ENCODE results near the gene PEX12.
"Not testable (repeated sequence)": the region's sequence is repeated elsewhere in the genome, so short reads cannot be mapped to it uniquely, and the experiment has no call there.

PEX12 gene

DNA sequence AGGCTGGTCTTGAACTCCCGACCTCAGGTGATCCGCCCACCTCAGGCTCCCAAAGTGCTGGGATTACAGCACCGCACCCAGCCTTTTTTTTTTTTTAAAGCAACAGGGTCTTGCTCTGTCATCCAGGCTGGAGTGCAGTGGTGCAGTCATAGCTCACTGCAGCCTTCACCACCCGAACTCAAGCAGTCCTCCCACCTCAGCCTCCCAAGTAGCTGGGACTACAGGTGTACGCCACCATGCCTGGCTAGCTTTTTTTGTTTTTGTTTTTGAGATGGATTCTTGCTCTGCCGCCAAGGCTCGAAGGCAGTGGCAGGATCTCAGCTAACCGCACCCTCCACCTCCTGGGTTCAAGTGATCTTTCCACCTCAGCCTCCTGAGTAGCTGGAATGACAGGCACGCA is 43.0 kb downstream of the PEX12 start:
- not testable (repeated sequence) for DNase-seq

DNA sequence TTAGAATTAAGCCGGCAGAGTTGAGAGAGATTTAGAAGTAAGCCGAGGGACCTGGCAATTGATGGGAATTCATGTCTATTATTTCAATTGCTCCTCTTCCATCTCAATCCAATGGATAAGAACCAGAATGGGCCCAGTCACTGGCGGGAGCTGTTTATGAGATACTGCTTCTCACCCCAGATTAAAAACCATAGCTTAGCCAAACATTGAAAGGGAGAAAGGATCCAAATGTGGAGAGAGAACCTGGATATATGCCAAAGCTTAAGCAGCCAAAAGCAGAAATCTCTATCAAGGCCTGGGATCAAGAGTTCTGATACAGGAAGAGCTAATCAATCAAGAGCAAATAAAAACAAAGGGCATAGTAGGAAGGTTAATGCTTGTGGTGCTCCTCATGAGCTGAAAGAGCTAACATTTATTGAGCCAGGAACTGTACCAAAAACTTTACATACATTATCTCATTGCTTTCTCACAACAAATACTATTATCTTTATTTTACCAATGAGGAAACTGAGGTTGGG is 43.7 kb downstream of the PEX12 start:
- DNase-seq: no peak

GRCh38 chr17:35531160-35531559 is 47.2 kb downstream of the PEX12 start:
- DNase-seq: no peak

- DNase-seq: no peak
Measured at GRCh38 chr17:35529866-35530265, 48.5 kb downstream of the PEX12 start.

DNA sequence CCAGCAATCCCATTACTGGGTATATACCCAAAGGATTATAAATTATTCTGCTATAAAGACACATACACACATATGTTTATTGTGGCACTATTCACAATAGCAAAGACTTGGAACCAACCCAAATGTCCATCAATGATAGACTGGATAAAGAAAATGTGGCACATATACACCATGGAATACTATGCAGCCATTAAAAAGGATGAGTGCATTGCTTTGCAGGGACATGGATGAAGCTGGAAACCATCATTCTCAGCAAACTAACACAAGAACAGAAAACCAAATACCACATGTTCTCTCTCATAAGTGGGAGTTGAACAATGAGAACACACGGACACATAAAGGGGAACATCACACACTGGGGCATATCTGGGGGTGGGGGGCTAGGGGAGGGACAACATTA is 49.0 kb downstream of the PEX12 start:
- not testable (repeated sequence) for DNase-seq
